Mononuclear cell (primary cell): ENCODE data around the gene DPM1. TPM values are rescaled to one million over a fixed set of nuclear protein-coding genes. Genes with fewer than 3 reads are reported as not detected.
A peak's percentile ranks its signal among the peaks of the same experiment; 100 is the strongest.

Source experiments
- H3K27me3 ChIP-seq: 2 replicates; pipeline ENCODE4 v1.6.0; 2011; ENCODE audit warnings: low read length, control low read depth; ENCODE audit not compliant: insufficient read depth
- H3K4me1 ChIP-seq: 2 replicates; pipeline ENCODE4 v1.5.1; 2011; ENCODE audit warnings: mild to moderate bottlenecking, low read length, control low read depth; ENCODE audit not compliant: insufficient read depth
- H3K4me3 ChIP-seq: 2 replicates; pipeline ENCODE4 v1.5.1; 2011; ENCODE audit warnings: mild to moderate bottlenecking, low read length, moderate library complexity
- H3K9me3 ChIP-seq: 2 replicates; pipeline ENCODE4 v1.5.1; 2011; ENCODE audit warnings: low read depth, mild to moderate bottlenecking, control low read depth, low read length
- total RNA-seq: library from RNA; depleted of rRNA; stranded (reverse); fragments of >200 nt; gene quantifications from one replicate; pipeline ENCODE4 v1.2.3, GENCODE V29; 2012

DPM1 gene
- total RNA-seq, 1 donor, result 58.2 TPM

GRCh38 chr20:50958615-50959542 lies 547 bp upstream of the DPM1 start, which contains the start of gene MOCS3:
TSS of gene MOCS3 (plus strand) at chr20:50958818. CDS start at chr20:50958843, 25 bp downstream.
- Histone ChIP-seq H3K4me1 (peaks cover 31% of the 10 kb centered on the region), H3K27me3 (no peaks in the 10 kb centered on the region), H3K4me3 (peak within 1 kb of the TSS; percentile 72), H3K9me3 (no peaks in the 10 kb centered on the region)

GRCh38 chr20:50957276-50957675 lies 1.1 kb downstream of the DPM1 start:
- peaks cover 31% of the 10 kb centered on the region for H3K4me1 ChIP-seq
- H3K9me3 ChIP-seq, result no peaks in the 10 kb centered on the region
- peak overlapping the region; percentile 72 for H3K4me3 ChIP-seq
- H3K27me3 ChIP-seq, result no peaks in the 10 kb centered on the region

DNA sequence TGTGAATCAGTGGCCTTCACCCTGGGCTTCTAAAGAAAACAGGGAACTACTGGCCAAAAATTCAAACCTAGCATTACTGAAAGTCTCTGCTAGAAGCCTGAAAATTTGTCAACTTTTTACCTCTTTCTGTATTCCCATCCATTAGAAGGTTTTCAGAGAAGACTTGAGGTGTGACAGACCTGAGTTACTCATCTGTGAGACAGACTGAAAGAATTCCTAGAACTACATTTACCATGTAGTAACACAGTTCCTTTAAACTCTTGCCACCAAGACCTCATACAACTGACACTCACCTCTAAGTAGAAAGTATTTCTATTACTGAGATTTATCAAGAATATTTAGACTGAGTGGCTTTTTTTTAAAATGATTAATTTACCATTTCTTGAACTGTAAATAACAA lies 4.5 kb downstream of the DPM1 start:
- no peaks in the 10 kb centered on the region for H3K9me3 ChIP-seq
- H3K4me1 ChIP-seq, result peaks cover 18% of the 10 kb centered on the region
- H3K4me3 ChIP-seq, result no peak overlapping the region
- H3K27me3 ChIP-seq, result no peaks in the 10 kb centered on the region

- peaks cover 18% of the 10 kb centered on the region for H3K4me1 ChIP-seq
- H3K4me3 ChIP-seq, result no peak overlapping the region
- no peaks in the 10 kb centered on the region for H3K9me3 ChIP-seq
- H3K27me3 ChIP-seq, result no peaks in the 10 kb centered on the region
Measured at GRCh38 chr20:50953196-50953595, 5.1 kb downstream of the DPM1 start.

GRCh38 chr20:50948132-50948785 lies 10.1 kb downstream of the DPM1 start:
- Histone ChIP-seq H3K4me1 (no peaks in the 10 kb centered on the region), H3K27me3 (no peaks in the 10 kb centered on the region), H3K4me3 (no peak overlapping the region), H3K9me3 (no peaks in the 10 kb centered on the region)

GRCh38 chr20:50943069-50943468 lies 15.3 kb downstream of the DPM1 start:
- no peaks in the 10 kb centered on the region for H3K4me1 ChIP-seq
- no peaks in the 10 kb centered on the region for H3K27me3 ChIP-seq
- H3K4me3 ChIP-seq, result no peak overlapping the region
- no peaks in the 10 kb centered on the region for H3K9me3 ChIP-seq

GRCh38 chr20:50933589-50933988 lies 24.7 kb downstream of the DPM1 start:
- Histone ChIP-seq H3K27me3 (no peaks in the 10 kb centered on the region), H3K4me3 (no peak overlapping the region), H3K4me1 (peaks cover 20% of the 10 kb centered on the region), H3K9me3 (no peaks in the 10 kb centered on the region)

DNA sequence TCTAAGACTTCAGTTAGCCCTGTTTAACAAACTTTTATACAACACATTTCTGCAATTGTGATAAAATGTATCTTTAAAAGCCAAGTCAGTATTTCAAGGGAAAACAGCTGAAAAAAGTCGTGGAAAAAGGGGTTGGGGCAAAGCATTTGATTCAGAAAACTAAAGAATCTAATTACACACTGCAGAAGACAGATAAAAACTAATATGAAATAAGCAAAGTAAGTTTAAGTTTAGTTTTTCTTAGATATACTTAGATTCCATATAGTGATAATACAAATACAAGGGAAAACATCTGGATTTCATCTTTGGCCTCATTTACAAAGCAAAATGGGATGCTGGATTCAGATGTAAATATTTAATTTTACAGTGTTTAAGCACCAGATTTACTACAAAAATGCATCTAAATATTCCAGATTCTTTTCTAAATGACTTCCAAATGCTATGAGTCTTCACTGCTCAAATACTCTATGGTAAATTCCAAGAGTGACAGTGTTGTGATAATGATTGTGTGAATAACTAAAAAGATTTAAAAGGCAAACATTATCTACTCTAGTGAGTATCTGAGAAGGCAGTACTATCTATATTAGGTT lies 25.5 kb downstream of the DPM1 start:
- Histone ChIP-seq H3K4me3 (no peak overlapping the region), H3K4me1 (peaks cover 24% of the 10 kb centered on the region), H3K27me3 (no peaks in the 10 kb centered on the region), H3K9me3 (no peaks in the 10 kb centered on the region)

DNA sequence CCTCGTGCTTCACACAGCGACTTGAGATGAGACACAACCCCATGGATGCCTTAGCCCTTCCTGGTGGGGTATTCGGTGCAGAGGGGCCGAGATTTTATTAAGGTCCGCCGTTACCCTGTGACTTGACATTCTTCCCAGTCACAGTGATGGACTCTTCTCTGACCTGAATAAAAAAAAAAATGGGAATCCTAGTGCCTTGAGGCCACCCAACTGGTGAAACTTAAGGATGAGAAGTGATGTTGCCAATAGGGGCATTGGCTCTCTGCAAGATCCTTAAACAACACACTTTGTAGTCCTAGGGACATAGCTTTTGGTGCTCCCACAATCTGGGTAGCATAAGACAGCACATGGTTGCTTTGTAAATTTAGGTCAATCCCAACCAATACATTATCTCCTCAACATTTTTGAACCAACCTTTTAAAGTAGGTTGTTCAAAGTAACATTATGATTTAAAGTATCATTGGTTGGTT lies 26.3 kb downstream of the DPM1 start:
- Histone ChIP-seq H3K4me3 (peak overlapping the region; percentile 60), H3K27me3 (no peaks in the 10 kb centered on the region), H3K9me3 (no peaks in the 10 kb centered on the region), H3K4me1 (peaks cover 30% of the 10 kb centered on the region)

DNA sequence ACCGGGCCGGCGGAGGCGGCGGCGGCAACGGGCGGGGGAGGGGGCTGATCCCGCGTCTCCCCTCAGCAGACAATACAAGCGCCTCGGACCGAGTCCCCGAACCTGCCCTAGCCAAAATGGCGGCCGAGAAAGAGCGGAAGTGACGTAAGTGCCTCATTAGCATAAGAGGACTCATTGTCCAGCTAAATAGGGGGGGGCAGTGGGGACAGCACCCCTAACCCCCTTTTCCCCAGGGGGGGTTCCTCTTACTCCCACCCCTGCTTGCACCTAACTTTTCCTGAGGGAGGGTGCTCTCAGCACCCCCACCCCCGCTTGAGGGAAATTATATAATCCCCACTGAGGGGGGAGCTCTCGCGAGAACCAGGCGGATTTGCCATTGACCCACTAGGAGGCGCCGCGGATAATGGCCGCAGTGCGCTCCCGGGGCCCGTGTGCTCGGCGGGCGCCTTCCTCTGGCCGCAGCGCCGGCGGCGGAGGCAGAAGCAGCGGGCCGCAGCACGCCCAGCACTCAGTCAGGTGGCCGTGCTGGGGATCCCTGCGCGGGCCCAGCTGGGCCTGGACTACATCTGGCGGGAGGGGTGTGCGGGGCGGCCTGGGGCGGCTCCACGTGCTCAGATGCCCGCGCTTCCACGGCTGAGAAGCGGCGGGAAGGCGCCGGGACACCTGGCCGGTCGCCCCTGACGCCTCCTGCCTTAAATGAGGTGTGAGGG lies 26.9 kb downstream of the DPM1 start, which contains the start of gene ADNP:
Gene ADNP (minus strand): TSS at position 132 of the 710 bp plus-strand sequence. CDS start 27,441 bp downstream, outside the sequence.
- H3K4me3 ChIP-seq, result peak within 1 kb of the TSS; percentile 62
- H3K9me3 ChIP-seq, result no peaks in the 10 kb centered on the region
- no peaks in the 10 kb centered on the region for H3K27me3 ChIP-seq
- H3K4me1 ChIP-seq, result peaks cover 32% of the 10 kb centered on the region

- peaks cover 32% of the 10 kb centered on the region for H3K4me1 ChIP-seq
- H3K27me3 ChIP-seq, result no peaks in the 10 kb centered on the region
- H3K4me3 ChIP-seq, result peak overlapping the region; percentile 60
- no peaks in the 10 kb centered on the region for H3K9me3 ChIP-seq
Measured at GRCh38 chr20:50930976-50931305, 27.4 kb downstream of the DPM1 start.

DNA sequence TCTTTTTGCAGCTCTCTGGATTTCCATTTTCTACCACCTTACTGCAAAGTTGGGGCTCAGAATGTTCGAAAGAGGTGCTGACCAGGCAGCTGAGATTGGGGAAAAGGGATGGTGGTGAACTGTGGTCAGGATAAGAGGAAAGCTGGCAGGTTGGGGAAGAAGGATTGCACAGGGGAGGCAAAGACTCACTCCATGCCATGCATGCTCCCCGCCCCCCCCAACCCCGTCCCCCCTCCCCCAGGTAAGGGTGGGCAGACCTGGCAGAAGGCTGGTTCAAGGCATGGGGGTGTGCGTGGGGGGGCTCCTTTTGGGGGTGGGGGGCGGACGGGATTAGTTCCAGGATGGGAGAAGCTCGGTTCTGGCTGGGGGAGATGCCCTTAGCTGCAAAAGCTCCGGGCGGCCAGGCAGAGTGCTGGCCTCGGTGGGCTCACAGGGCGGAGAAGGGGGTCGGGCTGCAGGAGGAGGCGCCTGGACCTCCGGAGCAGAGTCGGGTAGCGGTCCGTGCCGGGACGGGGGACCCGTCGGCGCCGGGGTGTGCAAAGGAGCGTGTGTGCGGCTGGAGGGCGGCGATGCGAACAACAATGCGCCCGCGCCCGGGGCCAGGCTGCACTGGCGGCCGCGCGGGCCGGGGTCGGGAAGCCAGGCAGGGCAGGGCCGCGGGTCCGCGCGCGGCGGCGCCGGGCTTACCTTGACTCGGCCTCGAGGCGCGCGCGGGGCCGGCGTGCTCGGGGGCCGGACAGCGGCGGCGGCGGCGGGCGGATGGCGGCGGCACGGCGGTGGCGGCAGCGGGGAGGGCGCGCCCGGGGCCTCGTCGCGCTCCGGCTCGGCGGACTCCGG lies 28.0 kb downstream of the DPM1 start:
- Histone ChIP-seq H3K4me3 (peak overlapping the region; percentile 62), H3K4me1 (peaks cover 36% of the 10 kb centered on the region), H3K9me3 (no peaks in the 10 kb centered on the region), H3K27me3 (no peaks in the 10 kb centered on the region)

GRCh38 chr20:50929299-50930138 lies 28.8 kb downstream of the DPM1 start:
- Histone ChIP-seq H3K4me1 (peaks cover 36% of the 10 kb centered on the region), H3K27me3 (no peaks in the 10 kb centered on the region), H3K9me3 (no peaks in the 10 kb centered on the region), H3K4me3 (peak overlapping the region; percentile 54)
